ELR (cell line): ENCODE data around the gene SRBD1.

Source experiments
- DNase-seq: peaks from one replicate; pipeline ENCODE4 v3.0.0-alpha.2; 2015; ENCODE audit warnings: low read depth

Gene SRBD1

GRCh38 chr2:45469314-45470099 is 141.6 kb downstream of the SRBD1 start:
- DNase-seq = no peak

GRCh38 chr2:45468279-45468678 is 142.8 kb downstream of the SRBD1 start:
- no peak for DNase-seq

- no peak for DNase-seq
Observed at GRCh38 chr2:45466053-45466452, 145.0 kb downstream of the SRBD1 start.

DNA sequence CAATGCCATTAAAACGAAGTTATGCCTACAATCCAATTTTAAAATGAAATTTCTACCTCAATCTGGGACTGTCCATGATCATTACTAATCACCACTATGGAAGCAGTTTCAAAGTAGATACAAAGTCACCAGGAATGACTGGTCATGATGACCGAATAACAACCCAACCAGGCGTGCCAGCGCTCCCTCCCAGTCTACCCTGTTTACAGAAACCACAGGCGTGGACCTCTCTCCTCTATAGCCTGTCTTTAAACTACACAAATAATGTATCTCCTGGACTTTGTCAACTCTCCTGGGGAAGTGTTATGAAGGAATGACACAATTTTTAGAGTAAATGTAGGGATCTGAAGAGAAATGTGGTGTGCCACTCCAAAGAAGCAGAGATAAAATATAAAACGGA is 150.2 kb downstream of the SRBD1 start:
- DNase-seq = no peak

DNA sequence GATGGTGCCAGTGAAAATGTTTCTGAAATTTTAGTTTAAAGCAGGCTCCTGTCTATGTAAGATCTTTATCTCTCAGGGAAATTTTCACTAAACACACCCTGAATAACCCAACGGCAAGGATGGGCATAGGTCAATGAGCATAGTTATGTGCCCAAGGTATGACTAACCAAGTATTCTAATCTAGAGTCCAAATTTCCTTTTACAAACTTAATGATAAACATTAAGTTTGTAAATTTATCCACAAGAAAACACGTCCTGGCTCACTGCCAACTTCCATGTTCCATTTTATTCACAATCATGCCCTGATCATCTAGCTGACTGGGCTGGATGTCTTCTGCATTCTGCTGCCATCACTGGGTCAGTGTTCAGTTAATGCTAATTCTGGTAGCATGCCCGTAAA is 151.2 kb downstream of the SRBD1 start:
- no peak for DNase-seq

- DNase-seq = peak; percentile 68
Observed at GRCh38 chr2:45458909-45459563, 152.0 kb downstream of the SRBD1 start.

DNA sequence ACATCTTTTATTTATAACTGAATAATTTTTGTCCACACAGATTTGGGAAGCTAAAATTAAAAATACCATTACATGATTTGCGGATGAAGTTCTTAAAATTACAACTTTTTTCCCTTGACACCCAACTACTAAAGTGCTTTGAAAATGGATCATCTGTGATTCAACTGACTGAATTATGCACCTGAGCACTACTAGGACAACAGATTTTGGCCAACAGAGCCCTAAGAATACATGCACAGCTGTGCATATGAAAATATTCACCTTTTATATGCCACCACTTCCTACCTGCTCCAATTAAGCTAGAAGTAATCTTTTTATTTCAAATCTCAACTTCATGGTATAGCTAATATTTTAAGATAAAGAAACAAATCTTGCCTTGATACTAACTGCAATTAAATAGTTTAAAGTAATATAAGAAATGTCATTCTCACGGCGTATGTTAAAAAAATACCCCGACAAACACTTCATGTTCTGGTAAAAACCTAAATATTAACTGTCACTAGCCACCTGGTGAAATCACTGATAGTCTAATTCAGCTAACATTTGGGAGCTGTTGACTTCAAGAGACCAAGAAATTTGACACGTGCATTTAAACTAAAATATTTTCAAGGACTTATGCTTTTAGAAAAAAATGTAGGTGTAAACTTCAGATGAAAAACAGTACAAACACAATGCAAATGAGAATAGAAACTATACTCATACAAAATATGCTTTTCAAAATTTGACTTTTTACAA is 153.7 kb downstream of the SRBD1 start:
- no peak for DNase-seq

GRCh38 chr2:45452866-45453265 is 158.2 kb downstream of the SRBD1 start:
- peak; percentile 19 for DNase-seq

GRCh38 chr2:45450634-45451033 is 160.4 kb downstream of the SRBD1 start:
- no peak for DNase-seq

DNA sequence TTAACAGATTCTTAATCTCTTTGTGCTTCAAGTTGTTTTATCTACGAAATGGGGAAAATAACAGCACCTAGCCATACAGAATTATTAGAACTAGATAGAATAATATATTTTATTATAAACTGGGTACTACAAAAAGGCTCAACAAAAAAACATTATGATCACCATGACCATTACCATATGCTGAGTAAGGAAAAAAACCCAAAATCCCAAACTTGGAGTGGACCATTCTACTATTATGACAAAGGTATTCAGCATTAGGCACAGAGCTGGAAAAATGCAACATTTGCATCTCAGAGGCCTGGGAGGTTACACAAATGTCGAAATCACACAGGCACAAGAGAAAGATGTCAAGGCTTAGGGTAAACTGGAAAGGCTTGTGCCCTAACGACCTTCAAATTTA is 162.8 kb downstream of the SRBD1 start:
- DNase-seq = no peak

DNA sequence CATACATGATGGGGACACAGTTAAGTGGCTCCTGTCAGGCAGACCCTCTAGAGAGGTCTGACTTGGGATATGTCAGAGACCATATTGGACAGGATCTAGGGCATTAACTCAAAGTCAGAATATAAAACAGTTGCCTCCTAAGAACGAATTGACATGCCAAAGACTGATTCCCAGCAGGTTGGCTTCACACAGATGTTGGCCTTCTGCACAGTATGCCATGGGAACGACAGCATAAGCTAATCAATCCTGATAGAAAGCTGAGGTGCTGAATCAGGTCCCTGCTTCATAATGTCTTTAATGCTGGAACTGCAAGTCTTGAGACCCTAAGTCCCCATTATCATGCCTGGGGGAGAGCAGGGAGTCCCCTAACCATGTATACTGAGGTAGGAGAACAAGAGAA is 165.1 kb downstream of the SRBD1 start:
- no peak for DNase-seq

DNA sequence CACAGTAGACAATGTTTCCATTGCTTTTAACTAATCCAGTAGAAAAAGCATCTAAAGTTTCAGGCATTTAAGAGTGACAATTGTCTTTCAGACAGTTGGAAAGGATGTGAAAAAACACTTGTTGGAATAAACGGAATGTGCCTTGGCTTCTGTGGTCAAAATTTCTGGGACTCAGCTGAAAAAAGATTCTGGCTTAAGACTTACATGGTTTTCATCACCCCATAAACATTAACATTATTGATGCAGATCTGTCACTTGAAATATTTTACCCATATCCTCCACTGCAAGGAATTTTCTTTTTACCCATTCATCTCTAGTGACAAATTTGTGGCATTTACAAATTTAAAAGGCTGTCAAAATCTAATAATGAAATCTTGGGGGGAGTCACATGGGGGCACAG is 166.0 kb downstream of the SRBD1 start:
- no peak for DNase-seq

GRCh38 chr2:45443012-45443411 is 168.1 kb downstream of the SRBD1 start:
- DNase-seq = no peak

DNA sequence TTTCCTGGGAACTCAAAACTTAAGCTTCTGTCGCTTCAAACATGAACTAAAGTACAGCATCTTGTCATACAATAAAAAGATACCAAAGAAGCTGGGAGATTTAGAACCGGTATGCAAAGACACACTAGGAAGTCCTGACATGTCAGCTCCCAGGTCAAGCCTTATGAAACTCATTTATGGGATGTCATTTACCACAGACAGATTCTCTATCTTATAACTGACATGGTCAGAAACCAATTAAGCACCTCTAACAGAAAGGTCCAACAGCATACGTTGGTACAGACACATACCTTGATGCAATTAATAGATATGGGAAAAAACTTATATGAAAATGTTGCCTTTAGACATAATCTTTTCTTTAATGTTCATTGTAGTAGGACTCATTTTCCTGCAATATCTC is 169.0 kb downstream of the SRBD1 start:
- DNase-seq = no peak

GRCh38 chr2:45441571-45441970 is 169.5 kb downstream of the SRBD1 start:
- DNase-seq = no peak

GRCh38 chr2:45439788-45440773 is 171.0 kb downstream of the SRBD1 start:
- DNase-seq = peak; percentile 37

DNA sequence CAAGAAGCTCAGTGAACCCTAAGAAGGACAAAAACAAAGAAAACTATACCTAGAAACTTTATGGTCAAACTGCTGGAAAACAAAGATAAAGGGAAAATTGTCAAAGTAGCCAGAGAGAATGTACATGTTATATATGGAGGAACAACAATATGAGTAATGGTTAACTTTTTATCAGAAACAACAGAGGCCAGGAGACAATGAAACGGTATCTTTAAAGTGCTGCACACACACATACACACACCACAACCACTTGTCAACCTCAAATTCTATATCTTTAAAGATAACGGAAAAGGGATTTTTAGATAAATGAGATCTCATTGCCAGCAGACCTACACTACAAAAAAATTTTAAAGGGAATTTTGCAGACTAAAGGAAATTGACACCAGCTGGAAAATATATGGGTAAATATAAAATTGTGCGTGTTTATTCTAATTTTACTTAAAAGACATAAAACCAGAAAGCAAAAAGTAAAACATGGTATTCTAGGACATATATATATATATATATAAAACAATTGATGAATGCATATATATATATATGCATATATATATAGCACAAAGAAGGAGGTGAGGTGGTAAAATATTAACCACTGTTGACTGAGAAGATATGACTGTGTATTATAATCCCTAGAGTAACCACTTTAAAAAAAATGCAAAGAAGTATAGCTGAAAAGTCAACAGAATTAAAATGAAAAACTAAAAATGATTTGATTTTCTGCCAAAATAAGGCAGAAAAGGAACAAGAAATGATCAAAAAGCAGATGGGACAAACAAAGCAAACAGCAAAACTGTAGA is 172.0 kb downstream of the SRBD1 start:
- no peak for DNase-seq

DNA sequence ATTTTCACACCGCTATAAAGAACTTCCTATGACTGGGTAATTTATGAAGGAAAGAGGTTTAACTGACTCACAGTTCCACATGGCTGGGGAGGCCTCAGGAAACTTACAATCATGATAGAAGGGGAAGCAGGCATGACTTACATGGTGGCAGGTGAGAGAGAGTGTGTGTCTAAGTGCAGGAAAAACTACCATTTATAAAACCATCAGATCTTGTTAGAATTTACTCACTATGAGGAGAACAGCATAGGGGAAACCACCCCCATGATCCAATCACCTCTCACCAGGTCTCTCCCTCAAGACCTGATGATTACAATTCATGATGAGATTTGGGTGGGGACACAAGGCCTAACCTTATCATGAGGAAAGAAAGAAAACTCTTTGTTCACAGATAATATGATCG is 174.6 kb downstream of the SRBD1 start:
- no peak for DNase-seq

DNA sequence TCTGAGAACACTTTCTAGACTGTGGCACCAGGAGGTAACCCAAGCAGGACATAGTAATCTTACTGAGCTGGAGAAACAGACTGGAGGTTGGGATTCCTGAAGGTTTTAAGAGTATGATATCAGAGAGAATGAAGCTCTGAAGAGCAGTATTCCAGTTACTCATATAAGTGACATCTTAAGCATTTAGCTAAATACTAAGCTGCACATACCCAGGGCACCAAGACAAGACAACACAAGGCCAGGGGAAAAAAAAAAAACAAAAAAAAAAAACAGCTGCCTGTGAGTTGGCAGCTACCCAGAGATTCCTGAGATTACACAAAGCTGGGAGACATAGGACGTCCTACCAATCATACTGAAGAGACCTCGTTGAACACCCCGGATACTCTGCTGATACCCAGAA is 175.8 kb downstream of the SRBD1 start:
- DNase-seq = peak; percentile 72

DNA sequence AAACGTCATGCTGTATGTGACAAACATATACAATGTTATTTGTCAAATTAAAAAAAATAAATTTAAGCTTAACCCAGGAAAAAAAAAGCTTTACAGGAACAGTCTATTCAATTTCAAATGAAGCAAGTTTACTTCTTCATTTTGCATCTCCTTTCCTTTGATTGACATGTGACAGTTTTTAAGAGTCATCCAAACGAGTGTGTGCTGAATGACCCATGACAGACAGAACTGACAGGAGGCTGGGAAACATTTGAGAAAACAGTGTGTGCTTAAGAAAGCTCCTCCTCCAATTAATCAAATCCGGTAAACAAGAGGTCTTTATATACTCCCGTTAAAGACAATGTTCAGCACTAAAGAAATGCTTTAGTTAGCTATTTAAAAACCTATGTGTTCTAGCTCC is 177.7 kb downstream of the SRBD1 start:
- no peak for DNase-seq

GRCh38 chr2:45432406-45432805 is 178.7 kb downstream of the SRBD1 start:
- peak; percentile 26 for DNase-seq
